ENCODE results near the gene VTI1A. TPM values are rescaled to one million over a fixed set of nuclear protein-coding genes. Genes with fewer than 3 reads are reported as not detected.

VTI1A gene
- total and polyA plus RNA-seq, 2 experiments from 2014 or later, result 26.8 to 31.0 TPM

- TF ChIP-seq NANOG (IDR thresholded peaks at IDR 0.05; ENCODE audit: borderline replicate concordance) (no peak), POLR2AphosphoS5 (IDR thresholded peaks at IDR 0.05; ENCODE audit: low read depth) (no peak), CTCF (conservative IDR thresholded peaks at IDR 0.05; ENCODE audit: low read depth in 2 of 2) (no peak), JUNB (IDR thresholded peaks at IDR 0.05; ENCODE audit: unreplicated experiment) (no peak), EZH2phosphoT487 (IDR thresholded peaks at IDR 0.05; ENCODE audit: unreplicated experiment) (no peak)
These were observed 336.5 kb downstream of the VTI1A start (continued) for GRCh38 chr10:112783351-112784021.

- Histone ChIP-seq H2AFZ (no peak overlapping the region), H3K79me2 (replicated peaks; ENCODE audit: insufficient read depth) (no peaks in the 10 kb centered on the region), H3F3A (replicated peaks; ENCODE audit: low read depth) (no peaks in the 10 kb centered on the region), H3K4me2 (no peak overlapping the region), H3K27me3 (ENCODE audit: insufficient read depth) (no peaks in the 10 kb centered on the region), H3K27ac (ENCODE audit: low read depth) (no peak overlapping the region), H3K4me3 (no peak overlapping the region), H3K9me2 (ENCODE audit: insufficient read depth) (no peaks in the 10 kb centered on the region), H3K4me1 (ENCODE audit: insufficient read depth) (peaks cover 5% of the 10 kb centered on the region; the same call in 1 of the 2 replicates), H3K36me3 (ENCODE audit: insufficient read depth) (no peaks in the 10 kb centered on the region), H4K20me1 (replicated peaks; ENCODE audit: insufficient read depth) (no peaks in the 10 kb centered on the region)
- Mint-ChIP-seq H3K27me3 (ENCODE audit: insufficient read depth, low read depth, poor library complexity) (no peaks in the 10 kb centered on the region), H3K4me1 (peaks cover 16% of the 10 kb centered on the region), H3K27ac (no peak overlapping the region), H3K4me3 (no peak overlapping the region), H3K36me3 (ENCODE audit: low read depth) (no peaks in the 10 kb centered on the region), H3K9me3 (no peaks in the 10 kb centered on the region)
- no peak for ATAC-seq
- TF ChIP-seq JUNB (IDR thresholded peaks at IDR 0.05; ENCODE audit: unreplicated experiment) (no peak), REST (IDR thresholded peaks at IDR 0.05; ENCODE audit: unreplicated experiment) (no peak), EZH2 (IDR thresholded peaks at IDR 0.05; ENCODE audit: low read depth, unreplicated experiment) (no peak), ZNF462 (CRISPR knock-in tag; IDR thresholded peaks at IDR 0.05) (no peak)
- DNase-seq (ENCODE audit: low spot score), result no peak
These were observed 337.0 kb downstream of the VTI1A start for GRCh38 chr10:112784022-112784461.
